HG02763 (cell line): Measurements from ENCODE around the gene RALGPS1.
A peak's percentile ranks its signal among the peaks of the same experiment; 100 is the strongest.

Source experiments
- ATAC-seq: cut with Tn5 transposase; IDR thresholded peaks from one replicate; pipeline ENCODE4 v1.9.1; 2021; ENCODE audit warnings: mild to moderate bottlenecking, moderate library complexity; ENCODE audit not compliant: unreplicated experiment

The RALGPS1 gene

DNA sequence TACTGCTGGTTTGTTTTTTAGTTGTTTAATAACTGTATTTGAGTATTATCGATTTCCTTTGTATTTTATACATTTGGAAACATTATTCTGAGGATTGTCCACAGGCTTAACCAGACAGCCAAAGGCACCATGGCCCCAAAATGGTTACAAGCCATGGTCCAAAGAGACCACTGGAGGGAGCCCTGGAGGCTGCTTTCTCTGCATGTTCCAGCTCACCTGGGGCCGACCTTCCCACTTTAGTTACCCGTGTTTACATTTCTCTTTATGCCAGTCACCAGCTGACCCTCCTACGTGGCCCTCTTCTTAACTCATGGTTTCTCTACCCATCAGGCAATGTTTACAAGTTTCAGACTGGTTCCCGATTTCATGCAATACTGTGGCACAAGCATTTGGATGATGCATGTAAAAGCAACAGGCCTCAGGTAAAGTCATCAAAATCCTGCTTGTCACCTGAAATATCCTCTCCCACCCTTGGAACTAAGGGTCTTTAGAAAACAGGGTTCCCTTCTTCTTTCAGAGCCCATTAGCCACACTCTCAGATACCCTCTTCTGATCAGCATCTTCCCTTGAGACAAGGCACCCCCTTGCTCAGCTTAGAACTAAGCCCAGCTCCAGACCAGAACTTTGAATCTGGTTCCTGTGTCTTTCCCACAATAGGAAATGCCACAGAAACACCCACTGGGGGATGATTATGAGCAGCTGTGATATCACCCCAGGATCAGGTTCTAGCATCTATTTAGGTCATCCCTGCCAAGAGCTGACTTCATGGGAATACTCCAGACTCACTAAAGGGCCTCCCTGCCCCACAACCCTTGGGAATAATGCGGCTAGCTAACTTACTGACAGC lies 300.1 kb downstream of the RALGPS1 start:
- no peak for ATAC-seq

DNA sequence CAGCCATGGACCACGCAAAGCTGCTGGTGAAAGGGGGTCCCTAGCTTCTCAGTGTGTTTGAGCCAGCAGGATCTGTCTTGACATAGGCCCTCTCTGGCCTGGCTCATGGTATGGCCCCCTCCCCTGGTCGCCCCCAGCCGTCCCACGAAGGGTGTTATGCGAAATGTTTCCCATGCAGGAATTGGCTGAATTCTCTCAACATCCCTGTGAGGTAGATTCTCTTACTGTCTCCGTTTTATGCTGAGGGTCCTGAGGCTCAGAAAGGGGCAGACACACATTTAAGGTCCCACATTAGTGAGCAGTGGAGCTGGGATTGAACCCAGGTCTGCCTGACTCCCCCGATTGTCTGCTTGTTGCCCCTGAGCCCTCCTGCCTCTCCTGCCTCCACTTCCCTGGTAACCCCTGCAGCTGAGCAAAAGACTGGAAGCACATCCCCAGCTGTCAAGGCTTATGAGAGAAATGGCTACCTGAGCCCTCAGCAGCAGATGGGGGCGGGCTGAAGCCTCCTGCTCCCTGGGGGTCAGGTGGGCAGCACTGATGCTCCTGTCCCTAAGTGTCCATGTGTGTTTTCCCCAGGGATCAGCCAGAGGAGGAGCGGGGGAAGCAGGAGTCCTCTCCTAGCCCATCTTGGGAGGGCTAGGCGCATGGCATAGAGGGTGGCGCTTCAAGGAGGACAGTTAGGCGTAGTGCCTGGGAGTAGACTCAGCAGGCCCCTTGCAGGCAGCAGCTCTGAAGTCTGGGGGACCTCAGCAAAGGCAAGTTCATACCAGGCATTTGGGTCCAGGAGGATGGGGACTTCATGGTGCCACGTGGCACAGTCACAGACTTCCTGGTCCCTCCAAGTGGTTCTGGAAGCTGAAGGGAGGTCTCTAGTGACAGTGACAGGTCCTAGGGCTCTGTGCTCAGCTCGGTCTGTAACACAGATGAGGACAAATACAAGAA lies 301.0 kb downstream of the RALGPS1 start:
- ATAC-seq, result no peak

DNA sequence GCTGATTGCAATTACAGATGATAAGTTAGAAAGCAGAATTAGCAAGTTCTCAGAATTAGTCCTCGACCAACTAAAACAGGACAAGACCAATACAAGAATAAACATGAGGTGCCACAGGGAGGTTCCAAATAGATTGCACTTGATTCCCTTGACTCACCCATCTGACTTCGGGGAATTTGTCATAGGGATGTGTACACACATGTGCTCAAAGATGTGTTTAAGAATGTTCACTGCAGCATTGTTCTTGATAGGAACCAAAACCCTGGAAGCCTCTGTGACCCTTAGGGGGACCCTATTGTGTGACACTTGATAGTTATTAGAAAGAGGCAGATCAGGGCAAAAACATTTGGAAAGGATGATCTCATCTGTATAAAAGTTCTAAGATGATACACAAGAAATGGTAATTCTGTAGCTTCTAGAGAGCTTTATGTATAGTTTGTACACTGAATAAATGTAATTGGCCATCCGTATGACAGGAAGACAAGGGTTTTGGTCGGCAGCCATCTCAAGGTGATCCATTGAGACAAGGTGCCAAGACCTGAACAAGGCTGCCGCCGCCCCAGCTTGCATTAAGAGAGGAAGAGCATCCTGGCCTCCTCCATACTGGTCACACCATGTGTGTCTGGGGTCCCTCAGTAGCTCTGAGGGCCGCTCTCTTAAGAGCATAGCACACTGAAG lies 301.8 kb downstream of the RALGPS1 start:
- ATAC-seq, result no peak

DNA sequence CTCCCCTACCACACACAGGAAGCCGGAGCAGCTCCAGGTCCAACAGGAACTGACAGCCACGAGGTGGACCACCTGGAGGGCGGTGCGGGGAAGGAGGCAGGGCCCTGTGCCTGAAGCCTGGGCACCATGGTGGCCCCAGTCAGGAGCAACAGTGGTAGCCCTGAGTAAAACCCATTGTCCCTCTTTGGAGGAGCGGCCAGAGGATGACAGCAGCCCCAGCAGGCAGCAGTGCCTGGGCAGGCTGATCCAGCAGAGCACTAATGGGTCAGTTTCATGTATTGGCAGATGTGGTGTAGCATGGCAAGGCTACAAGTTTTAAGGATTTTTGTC lies 302.3 kb downstream of the RALGPS1 start:
- no peak for ATAC-seq

- no peak for ATAC-seq
These were observed 304.2 kb downstream of the RALGPS1 start for GRCh38 chr9:127218818-127219217.

DNA sequence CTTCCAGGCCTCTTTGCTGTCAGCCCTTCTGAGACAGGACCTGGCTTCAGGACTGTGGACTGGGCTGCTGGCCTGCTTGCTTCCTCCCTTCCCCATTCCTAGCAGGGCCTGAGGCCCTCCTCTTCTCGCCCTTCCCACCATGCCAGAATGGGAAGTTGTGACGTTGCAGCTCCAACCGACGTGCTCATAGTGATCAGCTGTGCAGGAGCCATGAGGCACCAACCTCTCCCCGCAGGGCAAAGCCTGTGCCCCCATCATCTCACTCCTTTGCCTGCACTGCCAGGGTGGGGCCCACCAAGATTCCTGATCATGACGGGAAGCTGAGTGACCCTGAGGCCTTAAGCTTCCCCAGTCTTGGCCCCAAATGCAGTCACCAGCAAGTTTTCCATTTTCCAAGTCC lies 304.9 kb downstream of the RALGPS1 start:
- ATAC-seq, result no peak

DNA sequence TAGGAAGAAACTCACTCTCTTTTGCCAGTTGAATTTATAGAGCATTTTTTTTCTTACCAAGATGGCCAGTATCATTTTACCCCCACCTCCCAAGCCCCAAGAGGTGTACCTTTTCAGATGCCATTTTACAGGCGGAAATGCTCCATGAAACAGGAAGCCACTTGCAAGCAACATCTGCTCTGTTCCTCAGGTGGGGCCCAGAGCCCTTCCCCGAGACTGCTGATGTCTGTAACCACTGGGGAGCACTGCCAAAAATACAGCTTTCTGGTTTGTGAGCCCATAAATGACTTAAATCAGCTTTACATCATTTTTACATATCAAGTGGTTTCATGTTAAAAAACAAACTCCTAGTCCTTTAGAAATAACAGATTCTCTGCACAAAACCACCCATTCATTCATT lies 307.1 kb downstream of the RALGPS1 start:
- no peak for ATAC-seq

- ATAC-seq, result no peak
These were observed 308.0 kb downstream of the RALGPS1 start for GRCh38 chr9:127222388-127223095.

DNA sequence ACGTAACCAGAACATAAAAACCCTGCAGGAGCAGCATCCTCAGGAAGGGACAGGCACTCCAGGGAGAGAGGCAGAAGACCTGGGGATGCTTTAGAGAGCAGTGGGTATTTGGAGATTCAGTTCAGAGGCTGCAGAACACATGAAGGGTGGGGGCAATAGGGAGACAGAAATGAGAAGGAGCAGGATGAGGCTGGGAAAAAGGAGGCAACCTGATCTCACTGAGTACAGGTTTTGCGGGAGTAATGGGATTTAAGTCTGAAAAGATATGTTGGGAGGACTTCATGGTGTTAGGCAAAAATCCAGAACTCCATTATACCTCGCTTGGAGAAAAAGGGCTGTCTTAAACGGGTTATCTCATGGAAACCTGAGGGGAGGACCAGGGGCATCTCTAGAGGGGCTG lies 308.7 kb downstream of the RALGPS1 start:
- ATAC-seq, result no peak

DNA sequence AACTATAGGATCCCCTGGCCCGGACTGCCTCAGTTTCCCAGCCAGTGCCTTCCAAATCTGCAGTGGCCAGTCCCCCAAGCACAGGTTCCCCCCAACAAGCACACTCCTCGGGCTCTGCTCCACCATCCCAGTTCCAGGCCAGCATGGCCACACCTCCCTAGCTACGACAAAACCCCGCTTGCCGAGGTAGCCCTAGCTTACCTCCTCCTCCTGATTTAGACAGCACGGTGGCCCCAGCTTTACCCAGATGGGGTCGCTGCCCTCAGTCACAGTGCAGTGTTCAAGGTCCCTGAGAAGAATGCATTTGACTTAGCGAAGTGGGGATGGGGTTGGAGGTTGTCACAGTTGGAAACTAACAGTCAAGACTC lies 309.2 kb downstream of the RALGPS1 start:
- ATAC-seq, result no peak

GRCh38 chr9:127224178-127224882 lies 309.7 kb downstream of the RALGPS1 start:
- peak; percentile 43 for ATAC-seq

DNA sequence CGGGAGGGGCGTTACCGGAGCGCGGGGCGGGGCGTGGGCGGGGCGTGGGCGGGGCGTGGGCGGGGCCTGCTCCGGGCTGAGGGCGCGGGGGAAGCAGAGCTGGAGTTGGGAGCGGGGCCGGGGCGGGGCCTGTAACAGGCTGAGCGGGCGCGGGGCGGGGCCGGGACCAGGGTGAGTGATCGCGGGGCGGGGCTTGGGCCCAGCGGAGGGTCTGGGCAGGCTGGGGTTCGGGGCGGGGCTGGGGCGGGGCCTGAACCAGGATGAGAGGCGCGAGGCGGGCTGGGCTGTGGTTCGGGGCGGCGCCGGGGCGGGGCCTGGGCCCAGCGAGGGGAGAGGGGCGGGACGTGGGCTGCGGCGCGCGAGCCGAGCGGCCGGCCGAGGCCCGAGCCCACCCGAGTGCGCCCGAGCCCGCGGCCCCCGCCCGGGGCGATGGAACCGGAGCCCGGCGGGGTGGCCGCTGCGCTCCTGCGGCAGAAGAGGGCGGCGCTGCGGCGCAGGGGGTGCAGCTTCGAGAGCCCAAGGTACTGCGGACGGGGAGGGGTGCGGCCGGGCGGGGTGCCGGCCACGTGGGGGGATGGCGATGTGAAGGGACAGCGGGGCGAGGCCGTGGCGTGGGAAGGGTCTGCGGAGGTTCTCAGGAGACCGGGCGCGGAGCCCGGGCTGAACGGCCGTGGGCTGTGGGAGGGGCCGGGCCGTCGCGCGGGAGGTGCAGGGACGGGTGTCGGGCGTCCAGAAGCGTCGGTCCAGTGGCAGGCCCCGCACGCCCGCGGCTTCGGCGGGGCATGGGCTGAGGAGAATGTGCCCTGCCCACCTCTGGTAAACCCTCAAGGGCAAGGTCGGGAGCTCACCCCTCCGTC lies 310.5 kb downstream of the RALGPS1 start:
- peak; percentile 56 for ATAC-seq

- no peak for ATAC-seq
These were observed 311.4 kb downstream of the RALGPS1 start for GRCh38 chr9:127225801-127226625.

GRCh38 chr9:127229691-127230417 lies 315.3 kb downstream of the RALGPS1 start:
- no peak for ATAC-seq

DNA sequence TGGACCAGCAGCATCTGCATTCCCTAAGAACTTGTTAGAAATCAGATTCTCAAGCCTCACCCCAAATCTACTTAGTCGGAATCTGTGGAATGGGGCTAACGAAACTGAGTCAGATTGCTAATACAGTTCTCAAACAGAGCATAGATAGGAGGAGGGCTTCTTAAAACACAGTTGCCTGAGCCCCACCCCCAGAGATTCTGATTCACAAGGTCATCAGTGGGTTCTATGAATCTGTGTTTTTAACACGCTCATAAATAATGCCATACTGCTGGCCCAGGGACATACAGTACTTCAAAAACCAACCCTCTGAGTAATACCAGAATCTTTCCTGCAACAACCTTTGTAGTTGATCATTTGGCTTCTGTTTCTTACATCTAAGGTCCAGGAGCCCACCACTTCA lies 317.1 kb downstream of the RALGPS1 start:
- ATAC-seq, result no peak

DNA sequence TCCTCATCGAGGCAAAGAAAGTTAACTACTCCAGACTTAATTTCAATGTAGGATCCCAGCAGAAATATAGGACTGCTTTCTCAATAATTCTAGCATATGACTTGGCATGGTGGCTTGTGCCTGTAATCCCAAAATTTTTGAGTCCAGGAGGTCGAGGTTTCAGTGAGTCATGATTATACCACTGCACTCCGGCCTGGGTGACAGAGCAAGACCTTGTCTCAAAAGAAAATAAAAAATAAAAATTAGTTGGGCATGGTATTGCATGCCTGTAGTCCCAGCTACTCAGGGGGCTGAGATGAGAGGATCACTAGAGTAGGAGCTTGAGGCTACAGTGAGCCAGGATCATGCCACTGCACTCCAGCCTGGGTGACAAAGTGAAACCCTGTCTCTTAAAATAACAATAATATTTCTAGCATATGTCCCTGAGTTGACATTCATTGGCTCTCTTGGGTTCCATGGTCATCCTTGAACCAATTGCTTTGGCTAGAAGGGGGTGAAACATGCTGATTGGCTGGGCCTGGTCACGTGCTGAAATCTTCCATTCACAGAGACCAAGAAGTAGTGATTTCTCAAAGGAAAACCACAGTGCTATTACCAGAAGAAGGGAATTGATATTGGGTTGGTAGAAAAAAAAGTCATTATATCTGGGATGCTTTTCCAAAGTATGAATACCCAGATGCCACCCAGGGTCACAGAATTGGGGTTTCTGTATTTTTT lies 318.4 kb downstream of the RALGPS1 start:
- no peak for ATAC-seq

GRCh38 chr9:127233550-127233949 lies 319.0 kb downstream of the RALGPS1 start:
- ATAC-seq, result no peak
